22Rv1 (cell line): ENCODE results near the gene SETD9.

Experiments used
- H3K27ac ChIP-seq: fragments of 450-650 bp; 2 replicates; pipeline ENCODE4 v1.5.1; 2017
- CTCF ChIP-seq: fragments of 450-650 bp; IDR thresholded peaks from 2 replicates; pipeline ENCODE4 v1.5.1; 2017; ENCODE audit warnings: mild to moderate bottlenecking
- ZFX ChIP-seq: fragments of 450-650 bp; IDR thresholded peaks from 2 replicates; pipeline ENCODE4 v1.6.1; 2017; ENCODE audit warnings: antibody characterized with exemption, borderline replicate concordance

Gene SETD9

GRCh38 chr5:56910210-56910965, 992 bp downstream of the SETD9 start:
- no peak for TF ChIP-seq ZFX
- TF ChIP-seq CTCF: no peak
- peak overlapping the region; percentile 87 for H3K27ac ChIP-seq

- TF ChIP-seq CTCF (no peak), ZFX (no peak)
These were observed 4.4 kb downstream of the SETD9 start for GRCh38 chr5:56913766-56914165.

GRCh38 chr5:56914678-56915077, 5.3 kb downstream of the SETD9 start:
- TF ChIP-seq CTCF (no peak), ZFX (no peak)
- no peak overlapping the region for H3K27ac ChIP-seq

More at GRCh38 chr5:56913766-56914165, 4.4 kb downstream of the SETD9 start:
- H3K27ac ChIP-seq: no peak overlapping the region

- H3K27ac ChIP-seq: no peak overlapping the region
These were observed 8.1 kb downstream of the SETD9 start for GRCh38 chr5:56917534-56917933.

GRCh38 chr5:56918054-56918453, 8.7 kb downstream of the SETD9 start:
- no peak for TF ChIP-seq CTCF
- no peak for TF ChIP-seq ZFX
- H3K27ac ChIP-seq: no peak overlapping the region

More at GRCh38 chr5:56917534-56917933, 8.1 kb downstream of the SETD9 start:
- no peak for TF ChIP-seq ZFX
- TF ChIP-seq CTCF: no peak

GRCh38 chr5:56919942-56920662, 10.7 kb downstream of the SETD9 start:
- no peak overlapping the region for H3K27ac ChIP-seq
- TF ChIP-seq CTCF: no peak
- TF ChIP-seq ZFX: no peak

GRCh38 chr5:56922922-56923321, 13.5 kb downstream of the SETD9 start:
- H3K27ac ChIP-seq: no peak overlapping the region
- no peak for TF ChIP-seq CTCF
- TF ChIP-seq ZFX: no peak
